ENCODE measurements around the gene BEGAIN. TPM values are rescaled to one million over a fixed set of nuclear protein-coding genes. Genes with fewer than 3 reads are reported as not detected.

Gene BEGAIN
- total and polyA plus RNA-seq, 2 experiments from 2014 or later, result 0.11 to 0.65 TPM

DNA sequence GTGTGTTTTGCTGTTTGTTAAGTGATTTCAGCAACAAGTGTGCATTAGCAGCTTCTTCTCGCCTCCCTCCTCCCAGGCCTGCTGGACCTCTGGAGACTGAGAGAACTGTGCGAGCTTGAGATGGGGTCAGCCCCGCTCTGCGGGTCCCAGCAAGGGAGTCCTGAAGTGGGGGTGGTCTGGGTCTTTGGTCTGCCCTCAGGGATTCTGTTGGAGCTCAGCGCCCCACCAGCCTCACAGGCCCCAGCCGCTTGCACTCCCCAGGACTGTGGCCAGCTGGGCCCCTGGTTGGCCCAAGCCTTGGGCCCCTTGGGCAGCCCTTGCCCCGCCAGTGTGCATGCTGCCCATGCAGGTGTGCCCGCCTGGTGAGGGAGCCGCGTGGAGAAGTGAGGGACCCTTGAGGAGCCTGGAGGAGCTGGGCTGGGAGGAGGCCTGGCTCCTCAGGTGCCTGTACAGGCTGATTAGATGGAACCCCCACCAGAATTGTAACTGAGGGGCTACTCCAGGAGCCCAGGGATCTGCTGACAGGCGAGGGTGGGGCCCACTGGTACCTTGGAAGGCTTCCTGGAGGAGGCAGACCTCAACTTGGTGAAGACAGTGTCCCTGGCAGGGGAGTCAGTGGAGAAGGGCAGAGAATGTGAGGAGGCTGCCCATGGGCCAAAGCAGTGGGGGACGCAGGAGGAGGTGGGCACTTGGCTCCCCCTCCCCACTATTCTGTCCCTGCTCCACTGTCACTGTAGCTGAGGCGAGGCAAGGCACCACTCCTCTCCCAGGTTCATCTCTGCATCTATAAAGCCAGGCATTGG lies 56.7 kb downstream of the BEGAIN start:
- WGBS, 2 experiments (ENCODE audit: low coverage in 1 of 2, low lambda C conversion rate in 2 of 2, missing lambda C conversion rate in 2 of 2), result 93 to 96% methylated on average over 13 of the region's 13 CpGs
- in situ Hi-C loops (cut with MboI), result no loop called here
- no peak for TF ChIP-seq EZH2 (IDR thresholded peaks at IDR 0.05; ENCODE audit: insufficient read depth, poor library complexity, severe bottlenecking)
- TF ChIP-seq EZH2phosphoT487 (IDR thresholded peaks at IDR 0.05; ENCODE audit: insufficient read depth, low read depth), result no peak

DNA sequence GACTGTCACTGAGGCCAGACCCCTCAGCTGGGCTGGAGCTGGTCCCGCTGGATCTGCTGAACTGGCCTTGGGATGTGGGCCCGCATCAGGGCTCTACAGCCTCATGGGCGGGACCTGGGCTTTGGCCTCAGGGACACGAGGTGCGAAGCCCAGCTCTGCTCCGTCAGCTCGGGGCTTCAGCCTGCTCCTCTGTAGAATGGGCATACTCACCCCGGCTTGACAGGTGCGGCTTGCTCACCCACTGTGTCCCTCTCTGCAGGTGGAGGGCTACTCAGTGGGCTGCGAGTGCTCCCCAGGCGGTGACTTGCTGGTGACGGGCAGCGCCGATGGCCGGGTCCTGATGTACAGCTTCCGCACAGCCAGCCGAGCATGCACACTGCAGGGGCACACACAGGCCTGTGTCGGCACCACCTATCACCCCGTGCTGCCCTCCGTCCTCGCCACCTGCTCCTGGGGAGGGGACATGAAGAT lies 57.6 kb downstream of the BEGAIN start:
- H4K20me1 ChIP-seq (ENCODE audit: insufficient read depth), result no peaks in the 10 kb centered on the region
- H3F3A ChIP-seq (ENCODE audit: insufficient read depth), result no peaks in the 10 kb centered on the region
- in situ Hi-C loops (cut with MboI), result no loop called here
- TF ChIP-seq EZH2 (IDR thresholded peaks at IDR 0.05; ENCODE audit: insufficient read depth, poor library complexity, severe bottlenecking) (no peak), EZH2phosphoT487 (IDR thresholded peaks at IDR 0.05; ENCODE audit: insufficient read depth, low read depth) (no peak)
- no peaks in the 10 kb centered on the region for H3K79me2 ChIP-seq (ENCODE audit: insufficient read depth)
- 88 to 95% methylated on average over 19 to 20 of the region's 21 CpGs for WGBS, 2 experiments (ENCODE audit: low coverage in 1 of 2, low lambda C conversion rate in 2 of 2, missing lambda C conversion rate in 2 of 2)
- no peaks in the 10 kb centered on the region; the same call in 1 of the 2 replicates for H3K36me3 ChIP-seq (ENCODE audit: low read depth)
- no peak overlapping the region for H3K27ac ChIP-seq
- no peak overlapping the region for H2AFZ ChIP-seq
- no peak overlapping the region for H3K4me3 ChIP-seq
- no peaks in the 10 kb centered on the region for H3K9me3 ChIP-seq (ENCODE audit: low read depth)
- H3K27me3 ChIP-seq (replicated peaks; ENCODE audit: insufficient read depth), result no peaks in the 10 kb centered on the region
- H3K4me1 ChIP-seq (ENCODE audit: insufficient read depth), result peaks cover 8% of the 10 kb centered on the region; the same call in 1 of the 2 replicates
- H3K4me2 ChIP-seq (ENCODE audit: unreplicated experiment), result no peak overlapping the region
- no peak for DNase-seq
- no peaks in the 10 kb centered on the region for H3K9me2 ChIP-seq (ENCODE audit: insufficient read depth)
- H3K9ac ChIP-seq, result no peak overlapping the region

More for the DNA sequence above, 56.7 kb downstream of the BEGAIN start:
- H3K9me2 ChIP-seq (ENCODE audit: insufficient read depth), result no peaks in the 10 kb centered on the region
- H3K9ac ChIP-seq, result no peak overlapping the region
- H3K4me3 ChIP-seq, result no peak overlapping the region
- no peaks in the 10 kb centered on the region for H3K9me3 ChIP-seq (ENCODE audit: low read depth)
- H3K79me2 ChIP-seq (ENCODE audit: insufficient read depth), result no peaks in the 10 kb centered on the region
- no peak for DNase-seq
- no peaks in the 10 kb centered on the region for H3K27me3 ChIP-seq (replicated peaks; ENCODE audit: insufficient read depth)
- no peaks in the 10 kb centered on the region for H4K20me1 ChIP-seq (ENCODE audit: insufficient read depth)
- no peak overlapping the region for H2AFZ ChIP-seq
- H3K27ac ChIP-seq, result no peak overlapping the region
- no peak overlapping the region for H3K4me2 ChIP-seq (ENCODE audit: unreplicated experiment)
- H3K4me1 ChIP-seq (ENCODE audit: insufficient read depth), result peaks cover 8% of the 10 kb centered on the region; the same call in 1 of the 2 replicates
- no peaks in the 10 kb centered on the region for H3F3A ChIP-seq (ENCODE audit: insufficient read depth)
- no peaks in the 10 kb centered on the region; the same call in 1 of the 2 replicates for H3K36me3 ChIP-seq (ENCODE audit: low read depth)

DNA sequence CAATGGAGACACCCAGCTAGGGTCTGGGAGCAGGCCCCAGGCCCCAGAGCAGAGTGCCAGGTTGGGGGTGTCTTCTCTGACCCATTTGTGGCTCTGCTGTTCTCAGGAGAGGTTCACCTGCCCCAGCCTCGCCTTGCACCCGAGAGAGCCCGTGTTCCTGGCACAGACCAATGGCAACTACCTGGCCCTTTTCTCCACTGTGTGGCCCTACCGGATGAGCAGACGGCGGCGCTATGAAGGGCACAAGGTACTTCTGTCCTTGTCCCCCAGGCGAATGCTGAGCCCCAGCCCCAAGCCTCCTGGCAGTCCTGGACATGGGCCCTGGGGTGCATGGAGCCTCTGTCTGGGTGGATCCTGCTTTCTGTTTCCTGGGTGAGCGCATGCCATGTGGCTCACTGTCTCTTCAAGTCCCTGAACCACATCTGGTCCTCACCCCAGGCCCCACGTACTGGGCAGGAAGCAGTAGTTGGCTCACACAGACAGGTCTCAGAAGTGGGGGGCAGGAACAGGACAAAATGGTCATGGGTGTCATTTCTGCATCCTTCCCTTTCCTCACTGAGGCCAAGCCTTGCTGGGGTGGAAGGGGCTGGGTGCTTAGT lies 58.2 kb downstream of the BEGAIN start:
- no peaks in the 10 kb centered on the region for H4K20me1 ChIP-seq (ENCODE audit: insufficient read depth)
- H3K27me3 ChIP-seq (replicated peaks; ENCODE audit: insufficient read depth), result no peaks in the 10 kb centered on the region
- H3K9me3 ChIP-seq (ENCODE audit: low read depth), result no peaks in the 10 kb centered on the region
- no peak for TF ChIP-seq EZH2 (IDR thresholded peaks at IDR 0.05; ENCODE audit: insufficient read depth, poor library complexity, severe bottlenecking)
- TF ChIP-seq EZH2phosphoT487 (IDR thresholded peaks at IDR 0.05; ENCODE audit: insufficient read depth, low read depth), result no peak
- H3K36me3 ChIP-seq (ENCODE audit: low read depth), result no peaks in the 10 kb centered on the region; the same call in 1 of the 2 replicates
- no peak overlapping the region for H2AFZ ChIP-seq
- no peaks in the 10 kb centered on the region for H3F3A ChIP-seq (ENCODE audit: insufficient read depth)
- no peaks in the 10 kb centered on the region for H3K79me2 ChIP-seq (ENCODE audit: insufficient read depth)
- no peaks in the 10 kb centered on the region for H3K9me2 ChIP-seq (ENCODE audit: insufficient read depth)
- peaks cover 7% of the 10 kb centered on the region; the same call in 1 of the 2 replicates for H3K4me1 ChIP-seq (ENCODE audit: insufficient read depth)
- in situ Hi-C loops (cut with MboI), result no loop called here
- no peak overlapping the region for H3K4me3 ChIP-seq
- H3K27ac ChIP-seq, result no peak overlapping the region
- DNase-seq, result no peak
- H3K9ac ChIP-seq, result no peak overlapping the region
- WGBS, 2 experiments (ENCODE audit: low coverage in 1 of 2, low lambda C conversion rate in 2 of 2, missing lambda C conversion rate in 2 of 2), result 90 to 92% methylated on average over 10 of the region's 10 CpGs
- no peak overlapping the region for H3K4me2 ChIP-seq (ENCODE audit: unreplicated experiment)

DNA sequence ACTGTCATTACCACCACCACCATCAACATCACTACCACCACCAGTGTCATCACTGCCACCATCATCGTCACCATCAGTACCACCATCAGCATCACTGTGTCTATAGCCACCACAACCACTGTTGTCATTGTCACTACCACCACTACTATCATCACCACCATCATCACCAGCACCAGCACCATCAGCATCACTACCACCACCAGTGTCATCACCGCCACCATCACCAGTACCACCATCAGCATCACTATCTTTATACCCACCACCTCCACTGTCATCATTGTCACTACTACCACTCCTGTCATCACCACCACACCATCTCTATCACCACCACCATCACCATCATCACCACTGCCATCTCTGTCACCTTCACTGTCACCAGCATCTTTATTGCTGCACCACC lies 60.6 kb downstream of the BEGAIN start:
- no peaks in the 10 kb centered on the region; the same call in 1 of the 2 replicates for H3K36me3 ChIP-seq (ENCODE audit: low read depth)
- no peak overlapping the region for H3K27ac ChIP-seq
- H3K79me2 ChIP-seq (ENCODE audit: insufficient read depth), result no peaks in the 10 kb centered on the region
- 93 to 96% methylated on average over 2 of the region's 2 CpGs for WGBS, 2 experiments (ENCODE audit: low coverage in 1 of 2, low lambda C conversion rate in 2 of 2, missing lambda C conversion rate in 2 of 2)
- H3K9ac ChIP-seq, result no peak overlapping the region
- no peak overlapping the region for H3K4me3 ChIP-seq
- H3K27me3 ChIP-seq (replicated peaks; ENCODE audit: insufficient read depth), result no peaks in the 10 kb centered on the region
- H2AFZ ChIP-seq, result no peak overlapping the region
- no peaks in the 10 kb centered on the region for H3F3A ChIP-seq (ENCODE audit: insufficient read depth)
- TF ChIP-seq EZH2phosphoT487 (IDR thresholded peaks at IDR 0.05; ENCODE audit: insufficient read depth, low read depth), result no peak
- no peak for TF ChIP-seq EZH2 (IDR thresholded peaks at IDR 0.05; ENCODE audit: insufficient read depth, poor library complexity, severe bottlenecking)
- no peaks in the 10 kb centered on the region for H3K4me1 ChIP-seq (ENCODE audit: insufficient read depth)
- H4K20me1 ChIP-seq (ENCODE audit: insufficient read depth), result no peaks in the 10 kb centered on the region
- no peaks in the 10 kb centered on the region for H3K9me2 ChIP-seq (ENCODE audit: insufficient read depth)
- in situ Hi-C loops (cut with MboI), result no loop called here
- DNase-seq, result no peak
- H3K4me2 ChIP-seq (ENCODE audit: unreplicated experiment), result no peak overlapping the region
- no peaks in the 10 kb centered on the region for H3K9me3 ChIP-seq (ENCODE audit: low read depth)

Measured in GM23248 (cell line).